ENCODE measurements around the gene LTB4R2. TPM values are rescaled to one million over a fixed set of nuclear protein-coding genes. Genes with fewer than 3 reads are reported as not detected.

Gene LTB4R2
- total RNA-seq, 1 experiment from 2014 or later = 5.4 TPM

DNA sequence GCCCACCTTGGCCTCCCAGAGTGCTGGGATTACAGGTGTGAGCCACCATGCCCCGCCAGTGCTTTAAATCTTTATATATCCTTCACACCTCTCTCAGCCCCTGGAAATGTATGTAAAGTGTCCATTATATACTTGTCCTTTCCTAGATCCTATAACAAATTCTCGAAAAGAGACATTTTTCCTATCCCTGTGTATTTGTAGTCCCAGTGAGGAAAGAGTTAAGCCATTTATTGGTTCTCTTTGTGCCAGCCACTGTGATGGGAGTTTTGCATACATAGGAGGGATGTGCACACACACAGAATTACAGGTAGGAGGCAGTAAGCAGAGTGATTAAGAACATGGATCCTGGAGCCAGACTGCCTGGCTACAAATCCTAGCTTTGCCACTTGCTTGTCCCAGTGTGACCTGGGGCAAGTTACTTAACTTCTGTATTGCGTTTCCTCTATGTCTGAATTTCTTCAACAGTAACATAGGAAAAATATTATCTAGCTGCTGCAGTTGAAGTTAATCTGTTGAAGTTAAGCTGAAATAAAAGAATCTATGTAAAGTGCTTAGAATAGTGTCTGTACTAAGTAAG lies 36.4 kb upstream of the LTB4R2 start:
- in situ Hi-C loops (cut with HindIII; ENCODE audit: low sequenced_read_pairs) = no loop called here
- DNase-seq (ENCODE audit: low spot score) = no peak

DNA sequence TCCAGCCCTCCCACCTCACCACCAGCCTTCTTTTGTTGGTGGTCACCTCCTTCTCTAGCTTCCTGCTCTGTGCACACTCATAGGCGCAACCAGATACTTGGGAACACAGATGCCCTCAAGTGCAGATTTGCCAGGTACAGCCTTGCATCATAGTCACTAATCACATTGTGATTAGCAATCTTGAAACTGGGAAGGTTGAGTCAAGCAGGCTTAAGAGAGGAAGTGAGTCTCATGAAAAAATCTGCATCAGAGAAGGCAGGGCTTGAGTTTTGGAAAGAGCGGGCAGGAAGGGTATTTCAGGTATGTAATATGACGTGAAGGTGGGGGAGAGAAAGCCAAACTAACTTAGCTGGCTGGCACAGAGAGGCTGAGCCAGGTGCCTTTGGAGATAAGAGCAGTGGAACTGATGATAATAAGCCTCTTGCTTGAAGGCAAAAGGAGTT lies 35.8 kb upstream of the LTB4R2 start:
- in situ Hi-C loops (cut with HindIII; ENCODE audit: low sequenced_read_pairs) = no loop called here
- DNase-seq (ENCODE audit: low spot score) = no peak

DNA sequence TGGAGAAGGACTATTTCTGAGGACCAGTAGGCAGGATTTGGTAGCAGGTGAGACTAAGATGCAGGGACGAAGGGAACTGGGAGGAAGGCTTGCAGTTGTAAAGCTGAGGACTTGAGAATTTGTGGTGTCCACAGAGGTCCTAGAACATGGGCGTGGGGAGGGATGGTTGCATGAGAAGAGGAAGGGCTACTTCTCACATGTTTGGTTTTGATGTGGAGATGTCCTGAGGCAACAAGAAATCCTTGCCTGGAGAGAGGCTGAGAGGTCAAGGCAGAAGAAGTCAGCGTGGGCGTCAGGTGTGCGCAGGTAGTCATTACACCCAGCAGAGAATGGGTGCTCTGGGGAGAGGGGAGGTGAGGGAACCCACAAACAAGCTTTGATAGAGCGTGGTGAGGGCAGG lies 32.9 kb upstream of the LTB4R2 start:
- in situ Hi-C loops (cut with HindIII; ENCODE audit: low sequenced_read_pairs) = no loop called here
- no peak for DNase-seq (ENCODE audit: low spot score)

DNA sequence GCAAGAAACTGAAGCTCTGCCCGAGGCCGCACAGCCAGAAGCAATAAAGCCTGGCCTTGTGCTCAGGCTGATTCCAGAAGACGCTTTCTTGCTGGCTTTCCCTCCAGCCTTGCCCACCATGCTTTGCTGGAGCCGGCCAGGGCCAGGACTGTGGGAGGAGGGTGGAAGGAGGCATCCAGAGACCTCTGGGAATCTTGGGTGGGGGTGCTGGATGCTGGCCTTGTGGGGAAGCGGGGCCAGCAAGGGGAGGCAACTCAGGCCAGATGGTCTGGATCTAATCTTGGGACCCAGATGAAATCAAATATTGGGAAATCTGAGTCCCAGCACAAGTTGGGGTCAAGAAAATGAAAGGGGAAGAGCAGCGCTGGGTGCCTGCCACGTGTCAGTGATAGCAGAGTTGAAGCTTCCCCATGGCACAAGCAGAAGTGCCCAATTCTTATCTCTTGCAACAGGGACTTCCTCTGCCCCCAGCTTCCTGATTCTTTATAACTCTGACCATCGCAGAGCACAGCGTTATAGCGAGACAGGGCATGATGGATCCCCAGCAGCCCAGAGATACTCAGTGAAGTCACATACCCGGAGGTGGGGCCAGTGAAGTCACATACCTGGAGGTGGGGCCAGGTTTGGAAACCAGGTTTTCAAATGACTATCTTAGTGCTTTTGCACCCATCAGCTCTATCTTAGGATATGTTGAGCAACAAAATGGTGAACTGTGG lies 32.2 kb upstream of the LTB4R2 start:
- in situ Hi-C loops (cut with HindIII; ENCODE audit: low sequenced_read_pairs) = no loop called here
- DNase-seq (ENCODE audit: low spot score) = no peak

DNA sequence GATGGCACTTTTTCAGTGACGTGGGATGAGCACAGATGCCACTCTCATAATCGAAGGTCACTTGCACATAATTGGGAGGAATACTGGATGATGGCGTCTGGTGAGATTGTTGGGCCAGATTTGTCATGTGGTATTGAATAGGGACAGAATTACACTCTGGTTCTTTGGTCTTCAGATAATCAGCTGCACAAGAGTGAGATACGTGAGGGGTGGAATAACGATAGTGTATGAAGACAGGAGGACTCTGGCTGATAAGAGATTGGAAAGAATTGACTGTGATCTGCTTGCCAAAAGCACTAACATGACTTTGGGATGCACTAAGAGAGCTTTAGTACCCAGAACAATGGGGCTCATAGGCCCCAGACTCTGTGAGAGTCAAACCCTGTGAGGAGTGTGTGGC lies 31.5 kb upstream of the LTB4R2 start:
- no peak for DNase-seq (ENCODE audit: low spot score)
- in situ Hi-C loops (cut with HindIII; ENCODE audit: low sequenced_read_pairs) = no loop called here

DNA sequence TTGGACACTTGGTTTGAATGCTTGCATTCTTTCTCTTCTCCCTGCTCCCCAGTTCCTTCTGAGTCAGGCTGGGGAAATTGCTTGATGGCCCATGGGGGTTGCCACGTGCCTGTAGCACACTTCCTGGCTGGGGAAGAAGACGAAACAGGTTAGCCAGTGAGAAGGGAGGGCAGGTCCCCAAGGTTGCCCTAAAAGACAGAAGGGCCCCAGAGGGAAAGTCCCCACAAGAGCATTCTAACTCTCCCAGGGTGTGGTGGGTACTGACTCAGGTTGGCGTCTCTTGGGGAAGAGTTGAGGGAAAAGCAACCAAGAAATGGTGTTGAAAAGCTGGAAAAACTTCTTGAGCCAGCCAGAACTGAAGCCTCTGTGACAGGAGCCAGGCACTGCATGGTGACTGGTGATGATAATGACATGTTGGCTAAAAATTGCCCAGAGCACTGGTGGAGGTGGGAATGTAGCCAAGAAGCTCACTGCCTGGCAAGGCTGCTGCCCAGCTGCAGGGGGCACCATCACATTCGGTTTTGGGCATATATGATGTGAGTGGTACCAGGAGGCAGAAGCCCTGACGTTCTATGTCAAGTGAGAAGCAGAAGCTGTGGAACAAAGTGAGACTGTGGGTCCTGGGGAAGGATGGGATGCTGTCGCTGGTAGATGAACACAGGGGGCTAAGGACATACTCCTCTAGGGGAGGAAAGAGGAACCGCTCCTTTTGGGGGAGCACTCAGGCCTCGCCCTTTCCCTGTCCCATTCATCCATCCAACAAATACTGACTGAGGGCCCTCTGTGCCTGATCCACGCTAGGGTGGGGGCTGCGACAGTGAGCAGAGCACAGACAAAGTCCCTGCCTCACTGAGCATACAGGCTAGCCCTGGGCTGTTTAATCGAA lies 30.4 kb upstream of the LTB4R2 start:
- in situ Hi-C loops (cut with HindIII; ENCODE audit: low sequenced_read_pairs) = no loop called here
- no peak for DNase-seq (ENCODE audit: low spot score)

DNA sequence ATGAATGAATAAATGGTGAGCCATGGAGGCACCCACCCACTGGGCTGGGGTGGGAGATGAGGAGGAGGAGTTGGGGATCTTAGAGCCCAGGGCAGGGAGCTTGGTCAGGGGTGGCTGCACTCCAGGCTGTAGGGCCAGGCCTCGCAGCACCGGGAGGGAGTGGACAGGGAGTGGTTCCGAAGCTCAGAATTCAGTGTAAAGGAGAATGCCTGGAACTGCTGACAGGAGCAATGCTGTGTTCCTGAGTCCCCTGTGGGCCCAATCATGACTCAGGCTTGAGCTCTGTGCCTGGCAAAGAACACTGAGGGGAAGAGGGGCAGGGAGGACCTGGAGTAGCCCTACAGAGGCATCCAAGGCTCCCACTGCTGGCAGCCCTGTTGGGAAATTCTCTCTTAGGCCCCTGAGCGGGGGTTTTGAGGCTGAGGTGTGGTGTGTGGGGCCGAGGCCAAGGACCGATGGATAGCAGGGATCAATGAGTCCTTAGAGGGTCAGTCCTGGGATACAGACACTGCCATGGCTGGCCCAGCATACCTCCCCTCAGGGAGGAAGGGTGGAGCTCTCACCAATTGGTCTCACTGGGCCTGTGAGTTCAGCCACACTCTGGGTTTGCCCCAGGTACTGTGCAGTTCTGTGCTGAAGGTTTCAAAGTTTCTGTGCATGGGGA lies 29.0 kb upstream of the LTB4R2 start:
- in situ Hi-C loops (cut with HindIII; ENCODE audit: low sequenced_read_pairs) = no loop called here

DNA sequence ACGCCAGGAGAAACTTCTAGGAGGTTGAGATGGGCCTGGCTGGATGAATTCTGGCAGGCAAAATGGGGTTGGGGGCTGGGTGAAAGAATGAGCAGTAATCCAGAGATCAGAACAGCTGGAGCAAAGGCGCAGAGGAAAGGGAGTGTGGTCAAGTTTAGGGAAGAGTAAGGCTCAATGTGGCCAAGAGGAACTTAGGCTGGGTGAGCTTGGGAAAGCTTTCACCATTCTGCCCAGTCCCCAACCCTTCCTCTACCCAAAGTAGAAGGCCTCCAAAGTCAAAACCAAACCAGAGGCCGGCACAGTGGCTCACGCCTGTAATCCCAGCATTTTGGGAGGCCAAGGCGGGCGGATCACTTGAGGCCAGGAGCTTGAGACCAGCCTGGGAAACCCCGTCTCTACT lies 28.3 kb upstream of the LTB4R2 start:
- in situ Hi-C loops (cut with HindIII; ENCODE audit: low sequenced_read_pairs) = no loop called here
- DNase-seq (ENCODE audit: low spot score) = no peak

More for the DNA sequence above, 29.0 kb upstream of the LTB4R2 start:
- no peak for DNase-seq (ENCODE audit: low spot score)

DNA sequence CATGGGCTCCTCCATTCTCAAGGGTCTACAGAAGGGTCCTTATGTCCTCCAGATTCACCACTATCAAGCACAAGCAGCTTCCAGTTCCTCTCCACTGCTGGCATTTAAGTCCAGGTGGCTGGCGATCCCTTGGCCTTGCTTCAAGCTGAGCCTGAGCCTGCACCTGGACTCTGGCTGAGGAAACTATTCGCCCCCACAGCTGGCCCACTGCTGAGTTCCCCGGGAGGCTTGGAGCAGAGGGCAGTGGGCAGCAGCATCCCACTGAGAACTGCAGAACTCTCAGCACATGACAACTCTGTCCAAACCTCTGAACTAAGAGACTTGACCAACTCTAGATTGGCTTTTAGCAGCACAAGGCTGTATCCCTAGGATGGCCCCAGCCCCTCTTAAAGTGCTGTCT lies 27.2 kb upstream of the LTB4R2 start:
- in situ Hi-C loops (cut with HindIII; ENCODE audit: low sequenced_read_pairs) = no loop called here
- no peak for DNase-seq (ENCODE audit: low spot score)

DNA sequence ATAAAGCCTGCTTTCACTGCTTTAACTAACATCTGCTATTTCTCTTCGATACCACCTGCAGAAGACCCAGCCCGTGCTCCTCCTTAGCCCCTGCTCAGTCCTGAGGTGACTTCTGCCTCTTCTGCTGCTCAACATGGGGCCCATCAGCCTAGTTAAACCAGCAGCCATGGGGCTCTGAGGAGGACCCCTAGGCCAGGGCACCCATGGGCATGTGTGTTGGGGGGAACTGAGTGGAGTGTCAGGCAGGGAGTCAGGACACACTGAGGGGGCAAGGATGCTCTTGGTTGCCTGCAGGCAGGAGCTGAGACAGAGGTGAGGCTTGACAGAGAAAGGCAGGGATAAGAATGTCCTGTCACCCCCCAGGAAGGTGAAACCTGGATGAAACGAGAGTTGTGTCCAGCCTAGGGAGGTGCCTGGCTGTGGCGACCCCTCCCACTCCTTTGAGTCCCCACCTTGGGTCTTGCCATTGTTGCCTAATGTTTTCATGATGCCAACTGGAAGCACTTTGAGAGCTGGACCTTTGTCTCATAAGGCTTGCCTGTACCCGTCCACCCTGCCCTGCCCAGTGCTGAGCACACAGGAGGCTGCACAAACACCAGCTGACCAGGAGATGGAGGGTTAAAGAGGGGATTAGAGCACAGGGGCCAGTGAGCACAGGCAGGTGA lies 26.0 kb upstream of the LTB4R2 start:
- no peak for DNase-seq (ENCODE audit: low spot score)
- in situ Hi-C loops (cut with HindIII; ENCODE audit: low sequenced_read_pairs) = no loop called here

DNA sequence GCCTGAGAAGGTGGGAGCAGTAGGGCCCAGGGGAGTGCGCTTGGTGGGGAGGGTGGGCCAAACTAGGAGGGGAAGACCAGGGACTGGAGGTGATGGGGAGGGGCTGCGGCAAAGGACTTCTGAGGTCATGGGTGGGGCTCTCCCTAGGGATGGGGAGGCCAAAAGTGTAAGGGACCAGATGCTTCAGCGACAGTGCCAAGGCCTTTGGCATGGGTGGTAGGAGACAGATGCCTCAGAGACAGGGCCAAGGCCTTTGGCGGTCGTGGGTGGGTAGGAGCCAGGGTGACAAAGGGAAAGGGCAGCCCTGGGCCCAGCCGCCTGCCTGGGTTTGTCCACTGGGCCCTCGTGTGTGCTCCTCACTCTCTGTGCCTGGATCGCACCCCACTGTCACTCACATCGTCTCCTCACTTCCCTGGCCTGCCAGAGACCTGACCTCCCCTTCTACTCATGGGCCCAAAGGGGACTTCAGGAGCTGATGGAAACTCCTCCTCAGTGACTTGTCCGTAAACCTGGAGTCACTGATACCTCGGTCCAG lies 25.4 kb upstream of the LTB4R2 start:
- no peak for DNase-seq (ENCODE audit: low spot score)
- in situ Hi-C loops (cut with HindIII; ENCODE audit: low sequenced_read_pairs) = no loop called here

DNA sequence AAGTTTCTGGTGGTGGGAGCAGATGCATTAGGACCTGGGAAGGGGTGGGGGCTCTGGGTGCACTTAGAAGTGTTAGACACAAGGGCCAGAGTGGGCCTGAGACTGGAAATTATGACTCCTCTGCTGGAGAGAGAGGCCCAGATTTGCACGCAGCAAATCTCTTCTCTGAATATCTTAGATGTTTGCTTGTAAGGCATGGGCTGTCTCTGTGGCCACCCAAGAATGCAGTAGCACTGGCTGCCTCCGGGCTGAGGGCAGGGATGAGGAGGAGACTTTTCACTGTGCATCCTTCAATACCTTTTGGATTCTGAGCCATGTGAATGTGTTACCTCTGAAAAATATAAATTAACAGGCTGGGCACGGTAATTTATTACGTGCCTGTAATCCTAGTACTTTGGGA lies 24.6 kb upstream of the LTB4R2 start:
- in situ Hi-C loops (cut with HindIII; ENCODE audit: low sequenced_read_pairs) = no loop called here
- no peak for DNase-seq (ENCODE audit: low spot score)

DNA sequence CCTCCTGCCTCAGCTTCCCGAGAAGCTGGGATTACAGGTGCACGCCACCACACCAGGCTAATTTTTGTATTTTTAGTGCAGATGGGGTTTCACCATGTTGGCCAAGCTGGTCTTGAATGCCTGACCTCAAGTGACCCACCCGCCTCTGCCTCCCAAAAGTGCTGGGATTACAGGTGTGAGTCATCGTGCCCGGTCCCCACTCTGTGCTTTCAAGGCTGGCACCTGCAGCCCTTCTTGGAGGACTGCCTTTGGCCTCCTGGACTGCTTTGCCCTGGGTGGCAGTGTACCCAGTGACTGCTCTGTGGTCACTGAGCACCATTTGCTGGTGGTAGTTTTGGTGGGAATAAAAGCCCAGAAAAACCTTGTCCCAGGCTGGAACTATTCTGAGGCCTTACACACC lies 22.9 kb upstream of the LTB4R2 start:
- in situ Hi-C loops (cut with HindIII; ENCODE audit: low sequenced_read_pairs) = no loop called here
- DNase-seq (ENCODE audit: low spot score) = no peak

DNA sequence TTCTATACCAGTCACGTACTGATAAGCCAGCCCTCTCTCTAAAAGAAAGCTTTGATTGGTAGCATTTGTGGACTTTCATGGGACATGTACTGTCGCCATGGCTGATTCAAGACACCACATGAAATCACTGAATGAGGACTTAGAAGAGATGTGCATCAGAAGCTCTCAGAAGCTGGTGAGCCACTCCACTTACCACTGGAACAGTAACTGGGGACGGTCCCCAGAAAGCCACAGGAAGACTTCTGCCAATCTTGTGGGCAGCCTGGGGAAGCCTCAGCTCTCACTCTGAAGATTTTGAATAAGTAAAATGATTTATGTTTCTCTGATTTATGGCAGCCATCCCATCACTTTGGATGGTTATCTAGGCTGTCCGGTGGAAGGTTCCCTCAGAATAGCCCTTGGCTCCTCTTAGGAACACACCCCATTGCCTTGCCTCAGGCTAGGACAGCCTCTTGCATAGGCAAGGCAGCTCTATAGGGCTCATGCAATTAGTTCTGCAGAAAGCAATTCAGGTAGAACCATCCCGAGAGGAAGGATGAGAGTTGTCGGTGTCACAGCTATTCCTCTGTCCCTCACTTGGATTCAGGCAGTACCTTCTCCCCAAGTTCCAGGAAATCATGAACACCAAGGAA lies 20.2 kb upstream of the LTB4R2 start:
- in situ Hi-C loops (cut with HindIII; ENCODE audit: low sequenced_read_pairs) = no loop called here

DNA sequence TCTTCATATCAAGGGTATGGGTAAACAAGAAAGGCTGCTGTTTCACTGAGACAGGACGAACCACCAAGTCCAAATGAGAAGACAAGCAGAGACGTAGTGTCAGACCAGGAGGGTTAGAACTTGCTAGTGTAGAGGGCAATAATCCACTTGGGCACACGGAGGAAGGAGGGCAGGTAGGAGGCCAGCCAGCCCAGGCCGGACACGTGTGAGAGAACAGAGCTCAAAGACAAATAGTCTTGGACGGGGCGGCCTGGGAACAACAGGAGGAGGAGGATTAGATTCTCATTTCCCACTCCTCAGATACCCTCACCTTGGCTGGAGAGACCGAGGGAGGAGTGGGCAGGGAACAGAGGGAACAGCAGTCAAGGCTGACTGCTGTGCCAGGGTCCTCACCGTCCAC lies 19.2 kb upstream of the LTB4R2 start:
- in situ Hi-C loops (cut with HindIII; ENCODE audit: low sequenced_read_pairs) = no loop called here
- DNase-seq (ENCODE audit: low spot score) = no peak

More for the DNA sequence above, 20.2 kb upstream of the LTB4R2 start:
- DNase-seq (ENCODE audit: low spot score) = no peak

DNA sequence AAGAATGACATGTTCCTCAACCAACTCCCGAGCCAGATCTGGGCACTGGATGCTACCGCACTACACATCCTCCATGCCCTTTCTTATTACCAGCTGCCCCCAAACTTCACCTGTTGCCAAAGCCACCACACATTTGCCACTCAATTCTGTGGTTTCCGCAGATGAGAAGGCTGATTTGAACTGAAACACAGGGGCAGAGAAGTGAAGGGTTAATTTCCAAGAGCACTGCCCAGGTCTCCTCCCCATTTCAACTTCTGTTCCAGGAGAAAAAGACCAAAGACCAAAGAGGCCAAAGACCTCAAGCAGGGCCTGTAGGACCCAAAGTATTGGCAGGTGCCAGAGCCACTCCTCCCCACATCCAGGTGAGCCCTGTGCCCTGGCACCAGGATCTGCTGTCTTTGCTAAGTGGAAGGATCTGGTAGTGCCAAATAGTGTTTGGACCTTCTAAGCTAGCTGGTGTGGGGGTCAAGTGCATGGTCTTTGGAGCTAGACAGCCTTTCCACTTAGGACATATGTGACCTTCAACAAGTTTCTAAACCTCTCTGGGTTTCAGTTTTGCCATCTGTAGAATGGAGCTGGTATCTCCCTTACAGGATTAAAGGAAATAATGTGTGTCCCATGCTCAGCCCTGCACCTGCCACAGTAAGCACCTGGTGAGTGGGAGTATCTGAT lies 18.4 kb upstream of the LTB4R2 start:
- no peak for DNase-seq (ENCODE audit: low spot score)
- in situ Hi-C loops (cut with HindIII; ENCODE audit: low sequenced_read_pairs) = no loop called here

DNA sequence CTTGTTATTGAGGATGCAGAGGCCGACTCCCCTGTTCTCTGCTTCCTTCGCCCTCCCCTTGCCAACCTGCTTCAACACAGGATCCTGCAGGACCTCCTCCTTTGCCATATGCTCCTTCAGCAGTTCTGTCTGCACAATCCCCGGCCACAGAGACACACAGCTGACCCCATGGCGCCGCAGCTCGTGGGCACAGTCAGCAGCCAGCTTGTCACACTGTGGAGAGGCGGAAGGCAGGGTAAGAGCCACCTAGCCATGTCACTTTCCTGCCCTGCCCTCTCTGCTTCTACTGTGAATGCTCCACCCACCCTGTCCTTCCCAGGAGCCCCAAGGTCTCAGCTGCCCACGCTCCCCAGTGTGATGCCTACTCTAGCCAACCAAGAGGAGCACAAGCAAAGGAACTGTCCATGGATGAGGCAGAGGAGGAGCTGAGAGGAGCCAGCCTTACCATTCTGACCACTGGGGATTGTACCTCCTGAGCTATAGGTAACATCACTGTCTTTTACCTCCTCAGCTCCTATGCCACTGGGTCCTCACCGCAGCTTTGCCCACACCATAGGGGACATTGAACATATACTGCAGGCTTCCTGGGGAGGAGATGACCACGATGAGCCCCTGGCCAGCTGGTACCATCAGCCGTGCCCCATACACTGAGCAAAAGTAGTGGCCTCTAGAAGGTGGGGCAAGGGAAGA lies 17.7 kb upstream of the LTB4R2 start:
- no peak for DNase-seq (ENCODE audit: low spot score)
- in situ Hi-C loops (cut with HindIII; ENCODE audit: low sequenced_read_pairs) = no loop called here

Data from G401 (cell line).